Common myeloid progenitor, CD34-positive (primary cell): ENCODE measurements around the gene CAMTA1.

Source experiments
- CTCF ChIA-PET: fragments of 350-600 bp; sonication (Branson Sonifier 250); formaldehyde crosslinking; loops from one replicate; lab custom pipeline; 2021; ENCODE audit warnings: antibody characterized with exemption; lab: Charles Lee
- POLR2A ChIA-PET: fragments of 350-600 bp; sonication (Branson Sonifier 250); formaldehyde crosslinking; loops from one replicate; lab custom pipeline; 2021; ENCODE audit warnings: antibody characterized with exemption; lab: Charles Lee
- DNase-seq, 3 donors: peaks; one replicate each; pipeline versions ENCODE4 v3.0.0 to v3.0.0-alpha.2; 2013
- H3K27ac ChIP-seq, 2 experiments: 1 replicate in 1 of 2; 2 replicates in 1 of 2; pipeline ENCODE4 v1.7.0; 2013; ENCODE audit warnings: inconsistent platforms in 2 of 2, low read length in 2 of 2, mild to moderate bottlenecking in 2 of 2, low read depth in 1 of 2, moderate library complexity in 1 of 2; ENCODE audit not compliant: severe bottlenecking in 2 of 2, insufficient read depth in 1 of 2, poor library complexity in 1 of 2
- H3K27me3 ChIP-seq, 5 experiments: replicated peaks in 2 of 5; 1 replicate in 3 of 5; 2 replicates in 2 of 5; pipeline versions ENCODE4 v1.6.1 to v1.7.0; 2013; ENCODE audit warnings: low read length in 4 of 5, mild to moderate bottlenecking in 2 of 5, moderate library complexity in 2 of 5, inconsistent platforms in 1 of 5; ENCODE audit not compliant: insufficient read depth in 5 of 5, control insufficient read depth in 4 of 5
- H3K36me3 ChIP-seq, 4 experiments: 1 replicate in 2 of 4; 2 replicates in 2 of 4; pipeline versions ENCODE4 v1.6.1 to v1.7.0; 2013; ENCODE audit warnings: low read length in 3 of 4, control low read depth in 1 of 4, mild to moderate bottlenecking in 1 of 4; ENCODE audit not compliant: control insufficient read depth in 4 of 4, insufficient read depth in 4 of 4
- H3K4me1 ChIP-seq, 4 experiments: 1 replicate in 3 of 4; 2 replicates in 1 of 4; pipeline versions ENCODE4 v1.6.1 to v1.7.1; 2013; ENCODE audit warnings: low read length in 3 of 4, mild to moderate bottlenecking in 3 of 4, control low read depth in 1 of 4, inconsistent platforms in 1 of 4, moderate library complexity in 1 of 4; ENCODE audit not compliant: control insufficient read depth in 4 of 4, insufficient read depth in 4 of 4; ENCODE audit errors: control extremely low read depth in 1 of 4
- H3K4me3 ChIP-seq, 7 experiments: 1 replicate in 4 of 7; 2 replicates in 3 of 7; pipeline versions ENCODE4 v1.5.1 to v1.7.0; 2013; ENCODE audit warnings: mild to moderate bottlenecking in 7 of 7, low read length in 6 of 7, moderate library complexity in 6 of 7, inconsistent platforms in 2 of 7, low read depth in 2 of 7, control low read depth in 1 of 7; ENCODE audit not compliant: insufficient read depth in 4 of 7, control insufficient read depth in 1 of 7; ENCODE audit errors: extremely low read depth in 1 of 7
- H3K9me3 ChIP-seq, 5 experiments: 1 replicate in 4 of 5; 2 replicates in 1 of 5; pipeline versions ENCODE4 v1.6.1 to v1.7.1; 2013; ENCODE audit warnings: low read length in 4 of 5, mild to moderate bottlenecking in 2 of 5, inconsistent platforms in 1 of 5, low read depth in 1 of 5, moderate library complexity in 1 of 5; ENCODE audit not compliant: control insufficient read depth in 4 of 5, insufficient read depth in 2 of 5; ENCODE audit errors: control extremely low read depth in 1 of 5
- WGBS: methylation state at CpG from one replicate; pipeline ENCODE4 v1.1.5; 2013; ENCODE audit not compliant: insufficient coverage; 5-methylcytosine and 5-hydroxymethylcytosine counted together

CAMTA1 gene

DNA sequence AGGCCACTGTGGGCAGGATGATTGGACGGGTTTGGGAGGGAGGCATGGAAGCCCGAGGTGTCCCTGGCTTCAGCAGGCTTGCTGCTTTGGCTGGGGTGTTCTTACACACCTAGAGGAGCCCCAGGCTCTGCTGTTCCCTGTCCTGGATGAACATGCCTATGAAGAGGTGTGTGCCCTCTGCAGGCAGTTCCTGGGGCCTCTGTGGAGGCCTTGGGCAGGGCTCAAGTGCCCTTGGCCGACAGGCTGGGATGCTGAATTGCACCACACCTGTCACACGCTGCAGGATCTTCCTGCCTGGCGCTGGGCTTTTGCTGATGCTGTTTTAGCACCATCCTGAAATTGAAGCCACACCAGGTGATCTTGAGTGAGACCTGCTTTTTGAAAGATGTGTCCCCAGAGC is 570.8 kb downstream of the CAMTA1 start:
- peaks cover 0 to 2% (median 0%) of the 10 kb centered on the region in 5 experiments for H3K27me3 ChIP-seq
- ChIA-PET CTCF (no interaction called here), POLR2A (no interaction called here)
- H3K27ac ChIP-seq: no peak overlapping the region
- H3K36me3 ChIP-seq: no peaks in the 10 kb centered on the region
- no peak overlapping the region for H3K4me3 ChIP-seq
- no peaks in the 10 kb centered on the region for H3K4me1 ChIP-seq
- no peak for DNase-seq
- no peaks in the 10 kb centered on the region for H3K9me3 ChIP-seq
- whole genome bisulfite sequencing: 94% methylated on average over 5 of the region's 5 CpGs

DNA sequence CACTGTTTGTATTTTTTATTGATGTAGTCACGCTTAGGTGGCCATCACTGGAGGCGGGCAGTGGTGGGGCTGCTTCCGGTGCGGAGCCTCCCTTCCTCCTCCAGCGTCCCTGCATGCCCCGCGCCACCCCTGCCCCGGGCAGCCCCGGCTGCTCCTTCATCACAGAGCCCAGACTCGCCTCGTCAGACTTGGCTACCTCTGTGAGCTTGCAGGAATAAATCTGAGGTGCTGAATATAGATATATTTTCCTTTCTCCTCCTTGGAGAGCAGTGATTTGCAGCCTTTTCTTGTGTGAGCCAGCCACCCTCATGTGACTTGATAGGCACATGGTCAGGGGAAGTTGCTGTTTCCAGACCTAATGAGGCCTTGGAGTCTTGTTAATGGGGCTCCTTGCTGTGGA is 573.2 kb downstream of the CAMTA1 start:
- Histone ChIP-seq H3K27ac (no peak overlapping the region), H3K4me3 (no peak overlapping the region), H3K9me3 (no peaks in the 10 kb centered on the region), H3K4me1 (no peaks in the 10 kb centered on the region), H3K27me3 (peaks cover 0 to 4% (median 0%) of the 10 kb centered on the region in 5 experiments), H3K36me3 (no peaks in the 10 kb centered on the region)
- 97% methylated on average over 4 of the region's 11 CpGs for WGBS
- DNase-seq: no peak
- CTCF ChIA-PET: no interaction called here
- POLR2A ChIA-PET: no interaction called here

DNA sequence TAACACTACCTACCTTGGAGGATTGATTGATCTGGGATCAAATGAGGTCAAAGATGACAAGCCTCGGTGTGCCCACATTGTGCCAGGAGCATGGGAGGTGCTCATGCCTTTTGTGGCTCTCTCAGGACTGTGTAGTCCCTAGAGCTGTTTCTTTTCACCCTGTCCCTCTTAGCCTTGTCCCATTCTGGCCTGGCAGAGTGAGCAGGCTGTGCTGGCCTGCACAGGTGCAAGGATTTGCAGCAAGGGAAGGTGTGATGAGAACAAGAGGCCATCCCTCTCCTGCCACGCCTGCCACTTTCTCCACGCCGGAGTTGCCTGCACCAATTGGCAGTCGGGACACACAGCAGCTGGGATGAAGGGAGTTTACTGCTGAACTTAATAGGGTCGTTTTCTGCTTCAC is 575.3 kb downstream of the CAMTA1 start:
- POLR2A ChIA-PET: no interaction called here
- no peak for DNase-seq
- H3K27me3 ChIP-seq: peaks cover 0 to 4% (median 0%) of the 10 kb centered on the region in 5 experiments
- H3K36me3 ChIP-seq: no peaks in the 10 kb centered on the region
- CTCF ChIA-PET: no interaction called here
- WGBS: 81% methylated on average over 6 of the region's 6 CpGs
- no peak overlapping the region for H3K4me3 ChIP-seq
- H3K9me3 ChIP-seq: no peaks in the 10 kb centered on the region
- no peaks in the 10 kb centered on the region for H3K4me1 ChIP-seq
- no peak overlapping the region for H3K27ac ChIP-seq

DNA sequence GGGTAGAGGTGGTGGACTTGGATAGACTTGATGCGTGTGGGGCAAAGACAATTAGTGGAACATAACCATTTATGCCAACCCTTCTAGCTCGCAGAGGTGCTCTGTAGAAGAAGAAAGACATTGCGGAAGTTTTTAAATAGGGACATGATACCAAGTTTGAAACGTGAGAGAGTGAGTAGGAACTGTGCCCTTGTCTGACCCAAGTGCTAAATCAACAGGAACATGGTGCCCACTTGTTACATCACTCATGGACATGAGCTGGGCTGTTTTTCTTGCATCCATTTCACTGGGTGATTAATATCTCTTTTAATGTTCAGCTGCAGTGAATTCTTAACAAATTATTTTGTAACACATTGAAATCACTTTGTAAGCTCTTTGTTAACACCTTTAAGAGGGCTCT is 577.7 kb downstream of the CAMTA1 start:
- POLR2A ChIA-PET: no interaction called here
- no peaks in the 10 kb centered on the region for H3K36me3 ChIP-seq
- no peak overlapping the region for H3K27ac ChIP-seq
- H3K4me3 ChIP-seq: no peak overlapping the region
- no peaks in the 10 kb centered on the region for H3K9me3 ChIP-seq
- WGBS: 100% methylated on average over 2 of the region's 4 CpGs
- H3K27me3 ChIP-seq: peaks cover 0 to 4% (median 0%) of the 10 kb centered on the region in 5 experiments
- no peaks in the 10 kb centered on the region for H3K4me1 ChIP-seq
- CTCF ChIA-PET: no interaction called here
- DNase-seq: no peak

DNA sequence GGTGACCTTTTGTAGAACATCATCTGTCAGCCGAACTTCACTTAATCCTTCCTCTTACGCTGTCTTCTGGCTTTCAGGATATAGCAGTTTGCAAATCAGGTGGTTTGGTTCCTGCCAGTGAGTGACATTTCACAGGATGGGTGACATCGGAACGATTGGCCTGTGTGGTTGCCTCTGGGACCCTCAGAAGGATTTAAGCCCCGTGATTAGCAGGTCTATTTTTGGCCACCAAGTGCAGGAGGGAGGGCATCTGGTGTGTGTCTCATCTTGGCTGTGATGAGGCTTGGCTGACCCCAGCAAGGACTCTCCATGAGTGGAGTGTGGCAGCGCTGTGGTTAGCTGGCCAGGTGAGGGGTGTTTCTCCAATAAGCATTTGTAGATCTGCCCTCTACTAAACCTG is 578.2 kb downstream of the CAMTA1 start:
- Histone ChIP-seq H3K36me3 (no peaks in the 10 kb centered on the region), H3K9me3 (no peaks in the 10 kb centered on the region), H3K4me1 (no peaks in the 10 kb centered on the region), H3K27ac (no peak overlapping the region), H3K4me3 (no peak overlapping the region), H3K27me3 (peaks cover 0 to 4% (median 0%) of the 10 kb centered on the region in 5 experiments)
- DNase-seq: no peak
- WGBS: 87% methylated on average over 6 of the region's 6 CpGs
- ChIA-PET CTCF (no interaction called here), POLR2A (no interaction called here)

DNA sequence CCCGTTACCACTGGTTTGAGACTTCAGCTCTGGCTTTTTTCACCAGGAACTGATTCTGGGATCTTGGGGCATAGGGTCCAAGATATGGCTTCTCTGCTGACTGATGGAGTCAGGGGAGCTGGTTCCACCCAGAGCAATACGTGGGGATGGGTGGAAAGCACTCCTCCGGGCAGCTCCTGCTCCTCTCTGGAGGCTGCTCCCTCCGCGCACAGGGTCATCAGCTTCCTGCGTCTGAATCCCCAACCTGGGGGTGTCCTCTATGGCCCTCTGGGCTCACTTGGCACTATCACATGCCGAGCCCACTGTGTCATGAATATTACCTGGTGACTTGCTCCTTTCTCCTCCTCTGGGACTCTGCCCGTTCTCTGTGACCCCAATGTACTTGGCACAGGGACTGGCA is 580.5 kb downstream of the CAMTA1 start:
- H3K9me3 ChIP-seq: no peaks in the 10 kb centered on the region
- H3K27me3 ChIP-seq: peaks cover 0 to 2% (median 0%) of the 10 kb centered on the region in 5 experiments
- 89% methylated on average over 8 of the region's 8 CpGs for WGBS
- ChIA-PET CTCF (no interaction called here), POLR2A (no interaction called here)
- no peaks in the 10 kb centered on the region for H3K36me3 ChIP-seq
- H3K27ac ChIP-seq: no peak overlapping the region
- H3K4me3 ChIP-seq: no peak overlapping the region
- no peak for DNase-seq
- no peaks in the 10 kb centered on the region for H3K4me1 ChIP-seq

DNA sequence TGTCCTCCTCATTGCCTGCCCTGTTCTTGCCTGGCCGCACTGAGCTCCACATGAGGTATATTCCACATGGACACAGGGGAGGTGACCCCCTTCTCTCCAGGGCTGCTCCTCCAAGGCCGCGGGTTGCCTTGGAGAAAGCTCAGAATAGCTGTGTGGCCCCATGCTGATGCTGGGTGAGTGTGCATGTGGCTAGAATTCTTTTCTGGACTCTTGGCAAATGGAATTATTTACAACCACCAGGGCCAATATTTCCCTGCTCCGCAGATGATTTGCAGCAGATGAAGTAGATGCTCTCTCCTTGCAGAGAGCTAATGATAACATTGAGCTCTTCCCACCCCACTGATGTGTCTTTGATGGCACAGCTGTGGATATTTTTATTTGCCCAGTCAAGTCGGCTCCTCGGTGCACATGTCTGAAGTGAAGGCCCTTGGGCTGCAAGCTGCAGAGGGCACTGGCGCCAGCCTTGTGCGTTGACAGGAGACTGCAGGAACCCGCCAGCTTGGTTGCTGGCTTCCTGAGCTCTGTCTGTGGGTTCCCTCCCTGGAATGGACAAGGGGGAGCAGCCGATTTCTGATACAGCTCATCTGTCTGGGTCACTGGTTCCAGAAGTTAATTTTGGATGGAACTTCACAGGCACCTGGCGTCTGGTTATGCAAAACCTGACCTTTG is 581.2 kb downstream of the CAMTA1 start:
- no peak for DNase-seq
- Histone ChIP-seq H3K27ac (no peak overlapping the region), H3K36me3 (no peaks in the 10 kb centered on the region), H3K4me3 (no peak overlapping the region), H3K27me3 (peaks cover 0 to 2% (median 0%) of the 10 kb centered on the region in 5 experiments), H3K4me1 (no peaks in the 10 kb centered on the region), H3K9me3 (no peaks in the 10 kb centered on the region)
- WGBS: 95% methylated on average over 11 of the region's 11 CpGs
- POLR2A ChIA-PET: no interaction called here
- CTCF ChIA-PET: no interaction called here
